BLaER1 (cell line): ENCODE results near the gene NCLN.

ENCODE experiments used
- H3K27ac ChIP-seq: shearing (Covaris generic); formaldehyde crosslinking; 2 replicates; pipeline ENCODE4 v1.8.1; 2022
- H3K27me3 ChIP-seq: shearing (Covaris generic); formaldehyde crosslinking; 2 replicates; pipeline ENCODE4 v1.8.1; 2022
- H3K36me3 ChIP-seq: shearing (Covaris generic); formaldehyde crosslinking; 2 replicates; pipeline ENCODE4 v1.8.1; 2022
- H3K4me1 ChIP-seq: shearing (Covaris generic); formaldehyde crosslinking; 2 replicates; pipeline ENCODE4 v1.8.1; 2022
- H3K4me2 ChIP-seq: shearing (Covaris generic); formaldehyde crosslinking; 2 replicates; pipeline ENCODE4 v1.8.1; 2022
- H3K4me3 ChIP-seq: shearing (Covaris generic); formaldehyde crosslinking; 2 replicates; pipeline ENCODE4 v1.8.1; 2022
- H3K9ac ChIP-seq: shearing (Covaris generic); formaldehyde crosslinking; 2 replicates; pipeline ENCODE4 v1.8.1; 2022
- H3K9me3 ChIP-seq: shearing (Covaris generic); formaldehyde crosslinking; 2 replicates; pipeline ENCODE4 v1.8.1; 2022
- H4K20me1 ChIP-seq: shearing (Covaris generic); formaldehyde crosslinking; 2 replicates; pipeline ENCODE4 v1.8.1; 2022
- Cebpa-rat ChIP-seq: shearing (Covaris generic); IDR thresholded peaks from 2 replicates; pipeline ENCODE4 v1.8.1; 2022

Gene NCLN, protein sequence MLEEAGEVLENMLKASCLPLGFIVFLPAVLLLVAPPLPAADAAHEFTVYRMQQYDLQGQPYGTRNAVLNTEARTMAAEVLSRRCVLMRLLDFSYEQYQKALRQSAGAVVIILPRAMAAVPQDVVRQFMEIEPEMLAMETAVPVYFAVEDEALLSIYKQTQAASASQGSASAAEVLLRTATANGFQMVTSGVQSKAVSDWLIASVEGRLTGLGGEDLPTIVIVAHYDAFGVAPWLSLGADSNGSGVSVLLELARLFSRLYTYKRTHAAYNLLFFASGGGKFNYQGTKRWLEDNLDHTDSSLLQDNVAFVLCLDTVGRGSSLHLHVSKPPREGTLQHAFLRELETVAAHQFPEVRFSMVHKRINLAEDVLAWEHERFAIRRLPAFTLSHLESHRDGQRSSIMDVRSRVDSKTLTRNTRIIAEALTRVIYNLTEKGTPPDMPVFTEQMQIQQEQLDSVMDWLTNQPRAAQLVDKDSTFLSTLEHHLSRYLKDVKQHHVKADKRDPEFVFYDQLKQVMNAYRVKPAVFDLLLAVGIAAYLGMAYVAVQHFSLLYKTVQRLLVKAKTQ

DNA sequence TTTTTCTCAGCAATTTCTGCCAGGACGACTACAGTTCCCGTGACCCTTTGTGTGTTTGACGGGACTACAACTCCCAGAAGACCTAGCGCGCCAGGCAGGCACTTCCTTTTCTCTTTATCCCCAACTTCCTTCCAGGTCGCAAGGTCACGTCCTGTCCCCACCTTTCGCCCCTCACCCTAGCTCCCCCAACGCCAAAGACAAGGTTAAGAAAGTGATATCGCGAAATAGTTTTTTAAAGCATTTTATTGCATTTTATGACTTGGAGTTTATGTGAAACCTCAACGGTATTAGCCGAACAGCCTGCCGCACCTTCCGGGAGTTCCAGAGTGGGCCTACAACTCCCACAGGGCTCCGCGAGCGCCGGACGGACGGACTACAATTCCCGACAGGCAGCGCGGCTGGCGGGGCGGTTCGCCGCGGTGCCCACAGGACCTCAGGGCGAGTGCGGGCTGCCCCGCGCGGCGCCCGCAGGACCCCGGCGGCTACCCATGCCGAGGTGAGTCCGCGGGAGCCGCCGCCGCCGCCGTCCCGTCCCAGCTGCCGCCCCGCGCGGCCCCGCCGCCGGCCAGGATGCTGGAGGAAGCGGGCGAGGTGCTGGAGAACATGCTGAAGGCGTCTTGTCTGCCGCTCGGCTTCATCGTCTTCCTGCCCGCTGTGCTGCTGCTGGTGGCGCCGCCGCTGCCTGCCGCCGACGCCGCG, at the start of gene NCLN:
Gene NCLN, plus strand, starts transcription at position 470 of the 699 bp plus-strand sequence. Its CDS starts 101 bp downstream, at position 571.
- Histone ChIP-seq H3K27ac (peak within 1 kb of the TSS; percentile 96), H3K9ac (peak within 1 kb of the TSS; percentile 97), H4K20me1 (peaks cover 94% of the 10 kb centered on the region), H3K4me1 (peaks cover 81% of the 10 kb centered on the region), H3K27me3 (no peaks in the 10 kb centered on the region), H3K4me2 (peak within 1 kb of the TSS; percentile 99), H3K9me3 (no peaks in the 10 kb centered on the region), H3K4me3 (peak within 1 kb of the TSS; percentile 98), H3K36me3 (peaks cover 62% of the 10 kb centered on the region)
- TF ChIP-seq Cebpa-rat = no peak

DNA sequence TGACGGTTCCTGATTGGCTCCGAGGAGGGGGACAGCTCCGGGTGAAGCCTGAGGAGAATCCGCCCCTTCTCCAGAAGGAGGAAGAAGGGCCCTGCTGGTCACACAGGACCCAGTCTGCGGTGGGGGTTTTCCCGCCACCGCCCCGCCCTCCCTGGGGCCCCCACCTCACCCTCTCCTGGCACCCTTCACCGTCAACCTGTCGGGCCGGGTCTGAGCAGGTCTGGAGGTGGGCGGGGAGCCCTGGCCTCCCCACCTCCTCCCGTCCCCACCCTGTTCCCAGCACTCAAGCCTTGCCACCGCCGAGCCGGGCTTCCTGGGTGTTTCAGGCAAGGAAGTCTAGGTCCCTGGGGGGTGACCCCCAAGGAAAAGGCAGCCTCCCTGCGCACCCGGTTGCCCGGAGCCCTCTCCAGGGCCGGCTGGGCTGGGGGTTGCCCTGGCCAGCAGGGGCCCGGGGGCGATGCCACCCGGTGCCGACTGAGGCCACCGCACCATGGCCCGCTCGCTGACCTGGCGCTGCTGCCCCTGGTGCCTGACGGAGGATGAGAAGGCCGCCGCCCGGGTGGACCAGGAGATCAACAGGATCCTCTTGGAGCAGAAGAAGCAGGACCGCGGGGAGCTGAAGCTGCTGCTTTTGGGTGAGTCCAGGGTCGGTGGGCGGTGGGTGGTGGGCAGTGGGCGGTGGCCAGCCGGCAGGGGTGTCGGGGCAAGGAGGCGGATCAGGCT, 49.6 kb upstream of the NCLN start, which contains the start of gene GNA15:
Gene GNA15, plus strand, starts transcription at position 73 of the 723 bp plus-strand sequence. Its CDS starts 418 bp downstream, at position 491.
- Histone ChIP-seq H3K4me2 (peak within 1 kb of the TSS; percentile 87), H3K27me3 (no peaks in the 10 kb centered on the region), H3K27ac (peak within 1 kb of the TSS; percentile 98), H3K4me3 (peak within 1 kb of the TSS; percentile 99), H3K36me3 (peaks cover 13% of the 10 kb centered on the region), H4K20me1 (no peaks in the 10 kb centered on the region), H3K4me1 (peaks cover 82% of the 10 kb centered on the region), H3K9ac (peak within 1 kb of the TSS; percentile 98), H3K9me3 (no peaks in the 10 kb centered on the region)
- no peak for TF ChIP-seq Cebpa-rat

DNA sequence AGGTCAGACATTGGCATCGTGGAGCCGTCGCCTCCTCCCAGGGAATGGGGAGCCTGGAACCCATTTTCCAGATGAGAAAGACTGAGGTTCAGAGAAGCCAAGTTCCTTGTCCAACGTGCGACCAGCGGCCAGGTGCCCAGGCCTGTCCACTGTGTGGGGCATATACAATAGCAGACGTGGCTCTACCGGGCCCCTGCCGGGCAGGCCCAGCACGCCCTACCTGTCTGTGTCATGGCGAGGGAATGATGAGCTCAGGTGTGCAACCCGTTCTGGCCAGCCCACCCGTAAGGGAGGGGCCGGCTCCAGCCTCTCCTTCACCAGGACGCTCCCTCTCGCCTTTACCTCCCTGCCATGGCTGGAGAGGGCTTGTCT, 49.1 kb upstream of the NCLN start:
- Histone ChIP-seq H3K36me3 (peaks cover 13% of the 10 kb centered on the region), H3K9ac (peak overlapping the region; percentile 98), H3K4me1 (peaks cover 82% of the 10 kb centered on the region), H3K9me3 (no peaks in the 10 kb centered on the region), H4K20me1 (no peaks in the 10 kb centered on the region), H3K27me3 (no peaks in the 10 kb centered on the region), H3K4me3 (peak overlapping the region; percentile 99), H3K4me2 (peak overlapping the region; percentile 87), H3K27ac (peak overlapping the region; percentile 98)
- no peak for TF ChIP-seq Cebpa-rat

DNA sequence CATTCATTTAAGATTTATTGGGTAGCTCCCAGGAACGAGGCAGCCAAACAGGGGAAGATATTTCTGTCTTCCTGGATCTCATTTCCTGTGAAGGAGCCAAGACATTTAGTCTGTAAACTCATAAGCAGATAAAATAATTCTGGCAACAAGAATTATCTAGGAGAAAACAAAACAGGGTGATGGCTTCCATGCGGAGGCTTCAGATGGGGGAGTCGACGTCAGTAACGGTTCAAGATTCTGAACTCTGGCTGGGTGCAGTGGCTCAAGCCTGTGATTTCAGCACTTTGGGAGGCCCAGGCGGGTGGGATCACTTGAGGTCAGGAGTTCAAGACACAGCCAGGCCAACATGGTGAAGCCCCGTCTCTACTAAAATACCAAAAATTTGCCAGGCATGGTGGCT, 48.6 kb upstream of the NCLN start:
- peaks cover 82% of the 10 kb centered on the region for H3K4me1 ChIP-seq
- no peak for TF ChIP-seq Cebpa-rat
- no peaks in the 10 kb centered on the region for H3K9me3 ChIP-seq
- peak overlapping the region; percentile 98 for H3K27ac ChIP-seq
- no peaks in the 10 kb centered on the region for H3K27me3 ChIP-seq
- peak overlapping the region; percentile 87 for H3K4me2 ChIP-seq
- peak overlapping the region; percentile 99 for H3K4me3 ChIP-seq
- H3K9ac ChIP-seq = peak overlapping the region; percentile 98
- no peaks in the 10 kb centered on the region for H4K20me1 ChIP-seq
- H3K36me3 ChIP-seq = peaks cover 13% of the 10 kb centered on the region

DNA sequence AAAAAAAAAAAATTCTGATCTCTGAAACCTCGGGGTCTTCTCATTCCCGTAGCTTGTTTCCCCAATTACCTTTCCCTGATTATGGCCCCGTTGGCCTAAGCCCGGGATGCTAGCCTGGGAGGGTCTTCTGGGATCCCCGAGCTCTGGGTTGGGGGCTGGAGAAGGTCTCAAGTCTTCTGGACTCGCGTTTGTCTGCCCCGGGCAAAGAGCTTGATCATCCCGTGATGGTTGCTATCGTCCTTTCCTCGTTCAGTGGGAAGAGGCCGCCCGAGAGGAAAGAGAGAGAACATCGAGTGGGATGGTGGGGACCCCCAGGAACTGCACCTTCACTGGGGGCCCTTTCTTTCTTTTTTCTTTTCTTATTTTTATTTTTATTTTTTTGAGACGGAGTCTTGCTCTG, 47.5 kb upstream of the NCLN start:
- Histone ChIP-seq H3K27me3 (no peaks in the 10 kb centered on the region), H3K9ac (peak overlapping the region; percentile 98), H3K4me1 (peaks cover 82% of the 10 kb centered on the region), H3K9me3 (no peaks in the 10 kb centered on the region), H3K4me2 (peak overlapping the region; percentile 87), H3K4me3 (peak overlapping the region; percentile 99), H3K27ac (peak overlapping the region; percentile 98), H4K20me1 (no peaks in the 10 kb centered on the region), H3K36me3 (peaks cover 13% of the 10 kb centered on the region)
- TF ChIP-seq Cebpa-rat = no peak

DNA sequence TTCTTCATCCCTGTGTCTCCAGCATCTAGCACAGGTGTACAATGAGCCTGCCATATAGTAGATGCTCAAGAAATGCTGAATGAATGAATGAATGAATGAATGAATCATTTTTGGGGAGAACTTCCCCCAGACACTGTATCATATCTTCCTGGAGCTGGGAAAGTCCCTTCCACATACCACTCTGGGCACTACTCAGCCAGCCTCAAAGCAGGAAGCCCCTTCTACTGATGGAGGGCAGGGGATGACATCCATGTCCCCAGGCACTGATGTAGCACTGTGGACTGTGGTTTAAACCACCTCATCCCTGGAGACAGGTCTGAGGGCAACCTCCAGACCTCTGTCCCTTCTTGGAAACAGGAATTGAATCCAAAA, 45.1 kb upstream of the NCLN start:
- Histone ChIP-seq H3K9ac (peak overlapping the region; percentile 81; the same call in 1 of the 2 replicates), H3K27ac (peak overlapping the region; percentile 96), H3K4me1 (peaks cover 84% of the 10 kb centered on the region), H4K20me1 (no peaks in the 10 kb centered on the region), H3K36me3 (peaks cover 13% of the 10 kb centered on the region), H3K27me3 (no peaks in the 10 kb centered on the region), H3K9me3 (no peaks in the 10 kb centered on the region), H3K4me2 (peak overlapping the region; percentile 94), H3K4me3 (peak overlapping the region; percentile 25; the same call in 1 of the 2 replicates)
- no peak for TF ChIP-seq Cebpa-rat

DNA sequence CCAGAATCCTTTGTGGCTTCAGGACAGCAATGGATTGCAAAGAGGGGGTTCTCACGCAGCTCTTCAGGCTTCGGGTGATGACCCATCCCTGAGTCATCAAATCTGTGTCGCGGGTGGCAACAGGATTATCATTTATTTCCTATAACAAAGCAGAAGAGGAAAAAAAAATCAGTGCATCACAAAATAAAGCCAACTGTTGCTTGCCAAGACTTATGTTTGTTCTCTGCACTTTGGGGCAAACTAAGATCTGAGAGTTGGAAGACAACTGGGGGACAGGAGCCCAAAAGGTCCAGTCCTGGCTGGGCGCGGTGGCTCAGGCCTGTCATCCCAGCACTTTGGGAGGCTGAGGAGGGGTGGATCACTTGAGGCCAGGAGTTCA, 43.4 kb upstream of the NCLN start:
- Histone ChIP-seq H3K9me3 (no peaks in the 10 kb centered on the region), H3K36me3 (peaks cover 28% of the 10 kb centered on the region), H3K27me3 (no peaks in the 10 kb centered on the region), H3K27ac (peak overlapping the region; percentile 96), H3K4me3 (peak overlapping the region; percentile 49), H4K20me1 (peaks cover 12% of the 10 kb centered on the region; the same call in 1 of the 2 replicates), H3K4me2 (peak overlapping the region; percentile 94), H3K4me1 (peaks cover 98% of the 10 kb centered on the region), H3K9ac (peak overlapping the region; percentile 81; the same call in 1 of the 2 replicates)
- TF ChIP-seq Cebpa-rat = no peak

DNA sequence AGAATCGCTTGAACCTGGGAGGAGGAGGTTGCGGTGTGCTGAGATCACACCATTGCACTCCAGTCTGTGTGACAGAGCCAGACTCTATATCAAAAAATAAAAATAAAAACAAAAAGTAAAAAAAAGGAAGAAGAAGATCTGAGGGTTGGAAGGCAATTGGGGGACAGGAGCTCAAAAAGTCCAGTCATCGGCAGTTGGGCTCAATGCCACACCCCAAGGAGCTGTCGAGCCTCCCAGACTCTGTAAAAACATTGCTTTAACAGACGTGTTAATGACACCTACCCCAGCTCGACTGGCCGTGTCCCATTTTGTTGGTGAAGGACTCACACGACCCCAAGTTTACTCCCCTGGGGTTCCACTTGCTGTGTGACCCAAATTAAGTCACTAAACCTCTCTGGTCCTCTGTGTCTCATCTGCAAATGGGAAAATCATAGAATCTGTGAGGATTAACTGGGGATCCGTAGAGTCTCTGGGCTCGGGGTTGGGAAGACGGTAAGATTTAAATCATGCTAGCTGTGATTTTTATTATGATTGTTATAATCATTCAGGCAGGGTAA, 42.9 kb upstream of the NCLN start:
- TF ChIP-seq Cebpa-rat = no peak
- Histone ChIP-seq H3K4me2 (peak overlapping the region; percentile 94), H3K9me3 (no peaks in the 10 kb centered on the region), H3K9ac (peak overlapping the region; percentile 81; the same call in 1 of the 2 replicates), H3K27me3 (no peaks in the 10 kb centered on the region), H4K20me1 (peaks cover 12% of the 10 kb centered on the region; the same call in 1 of the 2 replicates), H3K4me3 (peak overlapping the region; percentile 49; the same call in 1 of the 2 replicates), H3K27ac (peak overlapping the region; percentile 96), H3K4me1 (peaks cover 98% of the 10 kb centered on the region), H3K36me3 (peaks cover 30% of the 10 kb centered on the region)
